NCI-H2107 treated with DMSO at 0.1 percent for 48 hours (cell line): Measurements from ENCODE around the gene UIMC1.
"Not testable (repeated sequence)": the region's sequence is repeated elsewhere in the genome, so short reads cannot be mapped to it uniquely, and the experiment has no call there.

Experiments used
- DNase-seq: peaks from one replicate; lab custom pipeline; 2025; ENCODE audit not compliant: unreplicated experiment; lab: John Stamatoyannopoulos, UW

Gene UIMC1

DNA sequence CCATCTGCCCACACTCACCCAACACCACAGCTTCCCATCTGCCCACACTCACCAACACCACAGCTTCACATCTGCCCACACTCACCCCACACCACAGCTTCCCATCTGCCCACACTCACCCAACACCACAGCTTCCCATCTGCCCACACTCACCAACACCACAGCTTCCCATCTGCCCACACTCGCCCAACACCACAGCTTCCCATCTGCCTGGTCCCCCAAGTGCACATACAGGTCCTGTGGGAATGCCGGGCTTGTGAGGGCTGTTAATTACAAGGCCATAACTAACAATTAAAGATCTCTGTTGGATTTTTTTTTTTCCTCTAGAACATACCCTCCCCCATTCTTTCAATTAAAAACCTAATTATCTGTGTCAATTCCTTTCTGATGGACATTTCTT, 133.6 kb downstream of the UIMC1 start:
- not testable (repeated sequence) for DNase-seq

DNA sequence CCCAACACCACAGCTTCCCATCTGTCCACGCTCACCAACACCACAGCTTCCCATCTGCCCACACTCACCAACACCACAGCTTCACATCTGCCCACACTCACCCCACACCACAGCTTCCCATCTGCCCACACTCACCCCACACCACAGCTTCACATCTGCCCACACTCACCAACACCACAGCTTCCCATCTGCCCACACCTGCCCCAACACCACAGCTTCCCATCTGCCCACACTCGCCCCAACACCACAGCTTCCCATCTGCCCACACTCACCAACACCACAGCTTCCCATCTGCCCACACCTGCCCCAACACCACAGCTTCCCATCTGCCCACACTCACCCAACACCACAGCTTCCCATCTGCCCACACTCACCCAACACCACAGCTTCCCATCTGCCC, 134.0 kb downstream of the UIMC1 start:
- not testable (repeated sequence) for DNase-seq

DNA sequence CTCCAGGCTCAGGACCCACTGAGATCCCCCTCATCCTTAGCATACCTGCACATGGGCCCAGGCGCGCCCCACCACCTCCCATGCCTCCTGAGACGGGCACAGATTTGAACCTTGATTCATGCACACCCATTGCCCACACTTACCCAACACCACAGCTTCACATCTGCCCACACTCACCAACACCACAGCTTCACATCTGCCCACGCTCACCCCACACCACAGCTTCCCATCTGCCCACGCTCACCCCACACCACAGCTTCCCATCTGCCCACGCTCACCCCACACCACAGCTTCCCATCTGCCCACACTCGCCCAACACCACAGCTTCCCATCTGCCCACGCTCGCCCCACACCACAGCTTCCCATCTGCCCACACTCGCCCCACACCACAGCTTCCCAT, 135.9 kb downstream of the UIMC1 start:
- not testable (repeated sequence) for DNase-seq

DNA sequence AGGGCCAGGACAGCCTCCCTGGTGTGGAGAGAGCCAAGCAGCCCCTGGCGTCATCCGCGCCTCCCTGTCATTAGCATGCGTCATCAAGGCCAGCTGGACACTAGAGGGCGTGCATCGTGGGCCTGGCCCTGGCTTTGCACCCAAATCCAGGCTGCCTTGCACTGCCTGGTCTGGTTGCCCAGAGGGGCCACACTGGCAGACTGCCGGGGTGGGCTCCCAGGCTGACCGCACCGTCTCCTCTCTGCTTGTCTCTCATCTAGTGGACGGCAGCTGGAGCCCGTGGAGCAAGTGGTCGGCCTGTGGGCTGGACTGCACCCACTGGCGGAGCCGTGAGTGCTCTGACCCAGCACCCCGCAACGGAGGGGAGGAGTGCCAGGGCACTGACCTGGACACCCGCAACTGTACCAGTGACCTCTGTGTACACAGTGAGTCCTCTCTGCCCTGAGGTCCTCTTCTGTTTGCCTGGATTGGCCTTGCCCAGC, 136.4 kb downstream of the UIMC1 start:
- DNase-seq = no peak

DNA sequence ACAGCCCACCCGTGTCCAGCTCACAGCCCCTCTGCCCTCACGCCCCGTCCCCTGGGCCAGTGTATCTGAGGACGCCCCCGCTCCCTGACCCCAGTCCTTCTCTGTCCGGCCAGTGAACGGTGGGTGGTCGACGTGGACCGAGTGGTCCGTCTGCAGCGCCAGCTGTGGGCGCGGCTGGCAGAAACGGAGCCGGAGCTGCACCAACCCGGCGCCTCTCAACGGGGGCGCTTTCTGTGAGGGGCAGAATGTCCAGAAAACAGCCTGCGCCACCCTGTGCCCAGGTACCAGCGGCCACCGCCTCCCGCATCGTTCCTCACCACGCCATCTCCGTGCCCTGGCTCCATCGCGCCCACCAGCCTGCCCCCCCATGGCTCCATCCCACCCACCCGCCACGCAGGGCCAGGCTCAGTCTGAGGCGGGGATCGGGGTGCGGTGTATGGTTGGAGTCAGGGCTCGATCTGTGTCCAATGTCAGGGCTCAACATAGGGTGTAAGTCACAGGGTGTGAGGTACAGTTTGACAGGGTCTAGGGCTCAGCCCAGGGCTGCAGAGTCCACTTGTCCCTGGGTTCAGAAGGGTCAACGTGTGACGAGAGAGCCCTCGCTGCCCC, 137.0 kb downstream of the UIMC1 start:
- no peak for DNase-seq

DNA sequence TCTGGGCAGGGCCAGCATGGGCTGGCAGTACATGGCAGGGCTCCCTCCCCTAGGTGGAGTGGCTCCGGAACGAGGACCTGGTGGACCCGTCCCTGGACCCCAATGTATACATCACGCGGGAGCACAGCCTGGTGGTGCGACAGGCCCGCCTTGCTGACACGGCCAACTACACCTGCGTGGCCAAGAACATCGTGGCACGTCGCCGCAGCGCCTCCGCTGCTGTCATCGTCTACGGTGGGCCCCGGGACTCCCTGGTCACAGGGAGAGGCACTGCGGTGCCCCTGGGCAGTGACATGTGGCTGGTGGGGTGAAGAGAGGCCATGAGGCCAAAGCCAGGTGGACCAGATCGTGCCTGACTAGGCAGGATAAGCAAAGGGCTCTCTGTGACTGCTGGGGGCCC, 137.8 kb downstream of the UIMC1 start:
- no peak for DNase-seq

DNA sequence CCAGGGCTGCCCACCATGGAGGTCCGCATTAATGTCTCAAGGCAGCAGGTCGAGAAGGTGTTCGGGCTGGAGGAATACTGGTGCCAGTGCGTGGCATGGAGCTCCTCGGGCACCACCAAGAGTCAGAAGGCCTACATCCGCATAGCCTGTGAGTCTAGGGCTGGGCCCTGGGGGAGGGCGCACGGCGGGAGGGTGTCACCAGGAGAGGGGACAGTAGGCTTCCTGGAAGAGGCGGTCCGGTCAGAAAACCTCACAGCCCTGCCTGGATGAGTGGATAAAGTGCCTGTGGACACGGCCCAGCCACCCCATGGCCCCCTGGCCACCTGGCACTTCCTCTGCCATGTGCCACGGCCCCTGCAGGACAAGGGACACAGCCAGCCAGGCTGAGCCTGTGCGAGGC, 138.5 kb downstream of the UIMC1 start:
- DNase-seq = no peak

DNA sequence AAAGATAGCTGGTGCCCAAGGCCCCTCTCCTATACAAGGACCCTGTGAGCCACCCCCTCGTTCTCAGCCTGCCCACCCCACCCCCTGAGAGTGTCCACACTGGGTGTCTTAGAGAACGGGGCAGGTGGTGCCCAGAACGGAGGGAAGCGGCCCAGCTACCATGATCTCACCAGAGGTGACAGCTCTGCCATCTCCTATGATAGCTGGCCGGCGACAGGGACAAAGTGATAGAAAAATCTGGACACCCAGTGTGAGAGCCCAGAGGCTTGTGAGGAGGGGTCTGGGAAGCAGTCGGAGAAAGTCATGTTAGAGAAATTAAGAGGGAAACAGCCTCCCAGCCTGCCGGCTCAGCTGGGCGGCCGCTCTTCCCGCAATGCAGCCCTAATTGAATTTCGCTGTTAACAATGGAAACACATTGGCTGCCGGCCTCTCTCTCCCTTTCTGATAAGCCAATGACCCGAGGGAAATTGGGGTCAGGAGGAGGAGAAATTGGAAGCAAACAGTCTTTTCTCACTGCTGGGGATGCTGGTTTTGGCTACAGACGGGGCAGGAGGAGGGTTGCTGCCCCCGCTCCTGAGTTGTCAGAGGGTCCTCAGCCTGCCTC, 139.8 kb downstream of the UIMC1 start:
- no peak for DNase-seq

DNA sequence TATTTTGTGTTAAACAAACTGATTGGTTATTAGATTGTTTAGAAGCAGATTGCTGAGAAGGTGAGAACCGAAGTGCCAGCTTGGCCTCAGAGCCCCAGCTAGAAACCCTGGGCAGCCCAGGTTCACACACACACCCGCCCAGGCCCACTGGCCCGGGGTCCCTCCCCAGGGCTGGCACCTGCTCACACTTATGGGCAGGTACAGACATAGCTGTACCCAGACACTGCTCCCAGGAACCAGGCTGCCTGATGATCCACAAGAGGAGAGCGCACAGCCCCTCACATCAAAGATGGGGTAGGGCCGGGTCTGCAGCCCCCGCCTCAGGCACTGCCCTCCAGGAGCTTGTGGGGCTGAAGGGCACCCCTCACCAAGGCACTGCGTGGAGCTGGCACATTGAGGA, 140.6 kb downstream of the UIMC1 start:
- DNase-seq = no peak

DNA sequence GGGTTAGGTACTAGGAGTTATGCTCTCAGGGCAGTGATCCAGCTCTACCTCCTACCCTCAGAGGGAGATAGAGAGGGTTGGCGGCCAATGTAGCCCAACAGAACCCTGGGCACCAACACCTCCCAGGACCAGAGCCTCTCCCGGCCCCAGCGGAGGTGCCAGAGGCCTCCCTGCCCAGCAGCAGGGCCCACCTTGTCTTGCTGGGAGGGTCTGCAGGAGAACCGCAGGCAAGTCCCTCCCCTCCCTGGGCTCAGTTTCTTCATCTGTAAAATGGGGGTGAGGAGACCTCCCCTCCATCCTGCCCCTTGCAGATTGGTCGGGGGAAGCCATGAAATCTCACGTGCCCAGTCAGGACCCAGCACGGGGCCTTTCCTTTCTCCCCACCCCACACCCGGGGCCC, 141.8 kb downstream of the UIMC1 start:
- DNase-seq = no peak

DNA sequence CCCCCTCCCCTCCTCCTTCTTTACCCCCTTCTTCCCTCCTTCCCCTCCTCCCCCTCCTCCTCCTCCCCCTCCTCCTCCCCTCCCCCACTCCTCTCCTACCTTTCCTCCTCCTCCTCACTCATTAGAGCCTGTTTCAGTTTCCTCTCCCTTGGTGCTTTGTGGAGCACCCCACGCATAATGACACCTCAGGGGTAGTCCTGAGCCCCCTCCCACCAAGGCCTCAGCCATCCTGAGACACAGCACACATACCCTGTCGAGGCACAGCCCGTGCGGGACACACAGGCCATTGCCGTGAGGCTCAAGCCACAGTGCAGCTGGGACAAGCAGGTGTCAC, 142.8 kb downstream of the UIMC1 start:
- no peak for DNase-seq

DNA sequence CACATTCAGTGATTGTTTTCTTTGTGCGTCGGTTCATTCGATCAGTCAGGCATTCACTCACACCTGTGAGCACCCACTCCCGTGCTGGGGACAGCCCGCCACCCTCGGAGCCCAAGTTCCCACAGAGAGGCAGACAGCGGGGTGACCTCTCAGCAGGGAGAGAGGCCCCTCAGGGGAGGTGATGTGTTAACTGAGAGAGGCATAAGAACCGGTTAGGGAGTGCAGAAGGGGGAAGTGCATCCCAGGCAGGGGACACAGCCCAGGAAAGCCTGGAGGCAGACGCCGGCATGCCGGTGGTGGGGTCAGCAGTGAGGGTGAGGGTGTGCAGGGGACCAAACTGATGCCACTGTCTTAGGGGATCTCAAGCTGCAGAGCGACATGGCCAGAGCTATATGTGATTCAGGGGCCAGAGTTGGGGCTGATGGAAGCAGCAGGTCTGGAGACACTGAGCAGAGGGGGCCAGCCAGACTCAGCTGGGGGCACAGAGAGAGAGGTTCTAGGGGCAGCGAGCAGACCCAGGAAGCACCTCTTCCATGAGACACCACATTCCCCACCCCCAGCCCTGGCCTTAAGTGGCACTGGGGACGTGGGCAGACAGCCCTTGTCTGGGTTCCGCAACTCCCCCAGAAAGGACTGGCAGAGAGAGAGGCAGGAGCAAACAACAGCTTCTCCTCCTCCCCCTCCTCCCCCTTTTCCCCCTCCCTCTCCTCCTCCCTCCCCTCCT, 143.4 kb downstream of the UIMC1 start:
- DNase-seq = no peak

DNA sequence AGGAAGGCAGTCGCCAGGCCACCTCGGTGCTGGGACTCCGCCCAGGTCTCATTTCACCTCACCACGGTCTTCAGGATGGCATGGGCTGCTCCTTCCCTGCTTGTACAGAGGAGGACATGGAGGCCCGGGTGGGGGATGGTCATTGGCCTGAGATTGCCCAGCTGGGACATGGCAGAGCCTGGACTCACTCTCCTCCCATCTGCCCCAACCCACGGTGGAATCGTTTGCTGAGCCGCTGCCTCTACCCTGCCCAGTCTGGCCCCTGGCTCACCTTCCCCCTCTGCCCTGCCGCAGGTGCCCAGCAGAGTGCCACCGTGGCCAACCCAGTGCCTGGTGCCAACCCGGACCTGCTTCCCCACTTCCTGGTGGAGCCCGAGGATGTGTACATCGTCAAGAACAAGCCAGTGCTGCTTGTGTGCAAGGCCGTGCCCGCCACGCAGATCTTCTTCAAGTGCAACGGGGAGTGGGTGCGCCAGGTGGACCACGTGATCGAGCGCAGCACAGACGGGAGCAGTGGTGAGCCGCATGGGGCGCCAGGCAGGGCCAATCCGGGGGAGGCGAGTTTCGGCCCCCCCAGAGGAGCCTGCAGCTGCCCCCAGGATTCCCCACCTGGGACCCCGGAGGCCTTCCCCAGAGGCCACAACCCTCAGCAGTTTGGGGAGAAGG, 144.1 kb downstream of the UIMC1 start:
- no peak for DNase-seq

DNA sequence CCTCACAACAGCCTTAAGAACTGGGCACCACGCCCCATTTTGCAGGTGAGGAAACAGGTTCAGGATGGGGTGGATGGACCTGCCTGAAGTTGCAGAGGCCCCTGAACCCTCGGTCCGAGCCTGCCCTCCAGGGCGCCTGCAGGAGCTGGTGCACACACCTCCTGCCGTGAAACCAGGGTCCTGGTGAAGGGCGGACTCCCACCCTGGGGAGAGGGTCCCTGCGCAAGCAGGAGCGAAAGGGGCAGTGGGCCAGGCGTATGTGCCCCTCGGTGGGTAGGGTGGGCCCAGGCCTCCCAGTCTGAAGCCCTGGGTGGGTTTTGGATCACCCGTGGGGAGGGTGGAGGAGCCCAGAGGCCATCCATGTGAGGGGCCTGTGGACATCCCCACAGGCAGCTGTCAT, 145.3 kb downstream of the UIMC1 start:
- DNase-seq = no peak

DNA sequence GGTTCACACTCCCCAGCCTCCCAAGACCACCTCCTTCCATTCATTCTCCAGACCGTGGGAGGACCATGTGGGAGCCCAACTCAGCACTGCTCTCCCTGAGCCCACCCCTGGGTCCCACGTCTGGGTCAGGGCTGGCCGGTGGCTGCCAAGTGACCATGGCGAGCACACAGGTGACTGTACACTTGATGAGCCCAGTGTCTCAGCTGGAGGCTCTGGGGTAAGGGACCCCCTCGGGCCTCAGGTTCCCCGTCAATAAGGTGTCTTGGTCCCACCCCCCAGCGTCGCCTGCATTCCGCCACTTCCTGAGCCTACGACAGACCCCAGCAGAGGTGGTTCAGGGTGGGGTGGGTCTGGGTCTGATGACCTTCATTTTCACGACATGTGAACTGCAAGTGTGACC, 146.2 kb downstream of the UIMC1 start:
- DNase-seq = no peak

DNA sequence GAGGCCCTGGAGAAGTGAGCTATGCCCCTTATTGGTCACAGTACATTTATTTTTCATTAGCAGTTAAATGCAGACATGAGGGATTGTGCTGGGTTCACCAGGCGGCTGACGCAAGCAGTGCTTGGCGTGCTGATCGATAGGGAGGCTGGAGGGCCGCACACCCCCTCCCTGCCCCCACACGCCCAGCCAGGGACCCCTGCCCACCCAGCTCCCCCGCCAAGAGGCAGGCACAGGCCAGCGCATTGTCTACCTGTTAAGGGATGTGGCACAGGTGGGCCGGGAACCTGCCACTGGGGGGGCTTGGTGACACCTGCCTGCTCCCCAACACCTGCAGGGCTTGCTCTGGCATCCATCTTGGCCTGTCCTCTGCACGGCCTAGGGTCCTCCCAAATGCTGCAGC, 146.7 kb downstream of the UIMC1 start:
- DNase-seq = no peak

DNA sequence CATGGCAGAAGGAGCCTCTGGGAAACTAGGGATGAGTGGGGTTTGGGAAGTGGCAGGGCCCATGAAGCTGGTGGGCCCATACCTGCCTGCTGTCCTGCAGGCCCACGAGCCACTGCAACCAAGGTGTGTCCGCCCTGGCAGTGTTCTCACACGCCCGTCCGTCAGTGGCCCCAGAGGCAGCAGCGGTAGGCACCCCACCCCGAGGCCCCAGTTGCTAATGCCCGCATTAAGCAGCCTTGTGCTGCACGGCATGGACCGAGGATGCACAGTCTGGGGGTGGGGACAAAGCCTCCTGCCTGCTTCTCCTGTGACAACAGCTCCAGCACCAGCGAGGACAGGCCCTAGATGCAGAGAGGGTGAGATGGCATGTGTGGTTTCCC, 148.7 kb downstream of the UIMC1 start:
- DNase-seq = no peak

DNA sequence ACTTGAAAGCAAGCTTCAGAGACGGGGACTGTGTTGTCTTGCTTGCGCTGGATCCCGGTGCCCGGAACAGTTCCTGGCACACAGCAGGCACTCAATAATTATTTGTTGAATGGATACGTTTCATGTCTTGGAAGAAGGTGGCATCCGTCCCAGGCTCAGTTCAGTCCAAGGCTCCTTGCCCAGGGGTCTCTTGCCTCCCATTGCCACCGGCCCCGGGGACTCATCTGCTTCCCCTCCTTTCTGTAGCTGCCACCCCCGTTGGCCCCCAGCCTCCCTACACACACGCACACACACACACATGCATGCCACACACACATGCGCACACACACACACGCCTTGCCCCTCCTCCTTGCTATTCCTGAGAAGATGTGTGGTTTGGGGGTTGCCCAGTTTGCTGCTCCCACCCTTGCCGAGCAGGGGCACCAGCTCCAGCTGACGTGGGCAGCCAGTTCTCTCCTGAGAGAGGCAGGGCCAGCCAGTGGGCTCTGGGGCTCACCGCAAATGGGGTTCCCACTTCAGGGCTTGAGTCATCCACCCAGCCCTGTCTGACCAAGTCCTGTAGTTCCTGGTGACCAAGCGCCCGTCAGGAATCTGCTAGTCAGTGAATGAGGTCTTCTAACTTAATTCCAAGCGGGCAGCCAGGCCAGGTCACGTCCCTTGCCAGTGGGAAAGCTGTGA, 149.2 kb downstream of the UIMC1 start:
- no peak for DNase-seq

DNA sequence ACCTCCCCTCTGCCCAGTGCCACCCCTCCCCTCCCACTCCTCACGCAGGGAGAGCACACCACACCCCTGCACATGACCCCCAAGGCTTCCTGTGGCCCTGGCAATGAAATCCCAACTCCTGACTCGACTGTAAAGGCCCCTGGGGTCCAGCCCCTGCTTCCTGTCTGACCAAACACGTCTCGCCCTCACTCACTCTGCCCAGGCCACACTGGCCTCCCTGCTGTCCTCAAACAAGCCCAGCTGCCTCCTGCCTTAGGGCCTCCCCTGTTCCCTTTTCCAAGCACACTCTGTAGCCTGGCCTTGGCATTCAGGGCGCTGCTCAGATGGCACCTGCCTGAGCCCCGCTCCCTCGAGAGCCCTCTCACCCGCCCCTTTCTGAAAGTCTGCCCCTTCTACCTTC, 149.8 kb downstream of the UIMC1 start:
- DNase-seq = no peak

DNA sequence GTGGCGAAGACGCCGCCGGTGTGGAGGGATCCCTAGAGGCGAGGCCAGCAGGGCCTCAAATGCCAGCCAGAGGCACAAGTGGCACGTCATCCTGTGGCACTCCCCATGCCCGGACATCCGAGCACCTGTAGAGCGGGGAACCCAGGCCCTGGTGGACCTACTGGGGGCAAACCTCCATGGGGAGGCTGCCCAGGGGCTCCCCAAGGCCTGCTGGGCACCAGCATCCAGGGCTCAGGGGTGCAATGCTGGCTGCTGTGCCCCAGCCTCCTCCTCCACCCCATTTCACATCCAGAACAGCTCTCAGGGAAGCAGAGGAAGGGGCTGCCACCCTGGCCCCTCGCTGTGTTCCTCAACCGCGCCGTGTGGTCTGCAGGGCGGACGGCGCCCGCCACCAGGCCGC, 151.0 kb downstream of the UIMC1 start:
- DNase-seq = no peak
